ENCODE data around the gene ADH1C. TPM values are rescaled to one million over a fixed set of nuclear protein-coding genes. Genes with fewer than 3 reads are reported as not detected.
A peak's percentile ranks its signal among the peaks of the same experiment; 100 is the strongest.
"Not testable (repeated sequence)": the region's sequence is repeated elsewhere in the genome, so short reads cannot be mapped to it uniquely, and the experiment has no call there.

Gene ADH1C
- total RNA-seq, 1 experiment from 2014 or later: not detected

- H3K9me3 Mint-ChIP-seq: peaks cover 9 to 18% of the 10 kb centered on the region in 2 experiments; a peak in 4 of 5 replicates
- H3K79me1 ChIP-seq (ENCODE audit: insufficient read depth, low read depth, low read length, poor library complexity, severe bottlenecking); H3T11ph ChIP-seq (ENCODE audit: low read length); H3K79me2 ChIP-seq (ENCODE audit: insufficient read depth, low read length); H3K27me3 Mint-ChIP-seq (ENCODE audit: low read depth); H4K20me1 ChIP-seq (ENCODE audit: control insufficient read depth, insufficient read depth, insufficient read length); H3K27me3 ChIP-seq (ENCODE audit: insufficient read depth, low read length); H3K4me1 ChIP-seq (ENCODE audit: insufficient read depth, low read length); H3K4ac ChIP-seq (ENCODE audit: low read depth, low read length); H2BK20ac ChIP-seq (ENCODE audit: low read depth, low read length, poor library complexity, severe bottlenecking); H3K9me3 ChIP-seq (ENCODE audit: control insufficient read depth, low read depth, low read length); H3K9ac ChIP-seq (ENCODE audit: extremely low read depth, insufficient read length, low read length); H3K23ac ChIP-seq (ENCODE audit: insufficient read length, low read depth, low read length); H2AK5ac ChIP-seq (ENCODE audit: insufficient read length, low read length); H3K23me2 ChIP-seq (ENCODE audit: insufficient read length, low read depth, low read length, poor library complexity, severe bottlenecking); H2BK5ac ChIP-seq (ENCODE audit: insufficient read length, low read length); H3K14ac ChIP-seq (ENCODE audit: insufficient read depth, low read length); H2AFZ ChIP-seq (ENCODE audit: low read length); DNase-seq; H3K4me2 ChIP-seq (ENCODE audit: insufficient read depth, insufficient read length, low read length); H2BK15ac ChIP-seq (ENCODE audit: low read depth, low read length); H3K27ac Mint-ChIP-seq; H4K91ac ChIP-seq (ENCODE audit: insufficient read length, low read depth, low read length); H3K4me1 Mint-ChIP-seq; H3K18ac ChIP-seq (ENCODE audit: insufficient read length, low read depth, low read length); H4K5ac ChIP-seq (ENCODE audit: insufficient read length, low read depth, low read length); H2BK12ac ChIP-seq (ENCODE audit: insufficient read length, low read depth, low read length); H3K27ac ChIP-seq (ENCODE audit: insufficient read length, low read depth, low read length); H4K8ac ChIP-seq (replicated peaks; ENCODE audit: insufficient read length, low read depth, low read length); H3K4me3 Mint-ChIP-seq; H3K56ac ChIP-seq (ENCODE audit: insufficient read length, low read depth, low read length); H3K36me3 Mint-ChIP-seq (ENCODE audit: insufficient read depth in 1 of 3, low read depth in 3 of 3): not testable (repeated sequence)
- no CpG with 5 or more reads among the region's 2 CpGs for WGBS (ENCODE audit: extremely low coverage, insufficient read length, low lambda C conversion rate)
- H2BK120ac ChIP-seq (ENCODE audit: low read depth, low read length, poor library complexity, severe bottlenecking): peak overlapping the region; percentile 28
Measured at GRCh38 chr4:99367817-99368216, 15.3 kb upstream of the ADH1C start.
